Measurements from ENCODE around the gene IPMK.

IPMK gene

GRCh38 chr10:58267713-58268453, at the start of gene IPMK:
Gene IPMK (minus strand): TSS chr10:58267894. CDS start chr10:58267611, 283 bp downstream.
- DNase-seq (ENCODE audit: low read depth in 2 of 3, low spot score in 1 of 3) = peak; percentile 83 to 91 (median 85)

GRCh38 chr10:58316874-58317273, 49.2 kb upstream of the IPMK start:
- DNase-seq (ENCODE audit: low read depth in 2 of 3, low spot score in 1 of 3) = no peak

- no peak for DNase-seq (ENCODE audit: low read depth in 2 of 3, low spot score in 1 of 3)
Measured at GRCh38 chr10:58311026-58311425, 43.3 kb upstream of the IPMK start.

- DNase-seq (ENCODE audit: low read depth in 2 of 3, low spot score in 1 of 3) = no peak
Measured at GRCh38 chr10:58307676-58308075, 40.0 kb upstream of the IPMK start.

GRCh38 chr10:58305821-58306220, 38.1 kb upstream of the IPMK start:
- DNase-seq (ENCODE audit: low read depth in 2 of 3, low spot score in 1 of 3) = no peak

GRCh38 chr10:58304099-58304633, 36.5 kb upstream of the IPMK start:
- no peak for DNase-seq (ENCODE audit: low read depth in 2 of 3, low spot score in 1 of 3)

- DNase-seq (ENCODE audit: low read depth in 2 of 3, low spot score in 1 of 3) = no peak
Measured at GRCh38 chr10:58302254-58302653, 34.6 kb upstream of the IPMK start.

- no peak for DNase-seq (ENCODE audit: low read depth in 2 of 3, low spot score in 1 of 3)
Measured at GRCh38 chr10:58300676-58301075, 33.0 kb upstream of the IPMK start.

GRCh38 chr10:58299580-58299979, 31.9 kb upstream of the IPMK start:
- DNase-seq (ENCODE audit: low read depth in 2 of 3, low spot score in 1 of 3) = peak; percentile 23 to 59 (median 42)

GRCh38 chr10:58293989-58294388, 26.3 kb upstream of the IPMK start:
- DNase-seq (ENCODE audit: low read depth in 2 of 3, low spot score in 1 of 3) = no peak

- DNase-seq (ENCODE audit: low read depth in 2 of 3, low spot score in 1 of 3) = no peak
Measured at GRCh38 chr10:58291538-58292174, 24.0 kb upstream of the IPMK start.

- DNase-seq (ENCODE audit: low read depth in 2 of 3, low spot score in 1 of 3) = peak in 1 of 3 donors; percentile 8
Measured at GRCh38 chr10:58282615-58283014, 14.9 kb upstream of the IPMK start.

GRCh38 chr10:58281092-58281752, 13.5 kb upstream of the IPMK start:
- DNase-seq (ENCODE audit: low read depth in 2 of 3, low spot score in 1 of 3) = no peak

- DNase-seq (ENCODE audit: low read depth in 2 of 3, low spot score in 1 of 3) = no peak
Measured at GRCh38 chr10:58280477-58280876, 12.8 kb upstream of the IPMK start.

- DNase-seq (ENCODE audit: low read depth in 2 of 3, low spot score in 1 of 3) = no peak
Measured at GRCh38 chr10:58278962-58279307, 11.2 kb upstream of the IPMK start.

- DNase-seq (ENCODE audit: low read depth in 2 of 3, low spot score in 1 of 3) = no peak
Measured at GRCh38 chr10:58278274-58278961, 10.7 kb upstream of the IPMK start.

GRCh38 chr10:58275908-58276307, 8.2 kb upstream of the IPMK start:
- DNase-seq (ENCODE audit: low read depth in 2 of 3, low spot score in 1 of 3) = no peak

GRCh38 chr10:58275261-58275660, 7.6 kb upstream of the IPMK start:
- DNase-seq (ENCODE audit: low read depth in 2 of 3, low spot score in 1 of 3) = no peak

- DNase-seq (ENCODE audit: low read depth in 2 of 3, low spot score in 1 of 3) = no peak
Measured at GRCh38 chr10:58269782-58270290, 2.1 kb upstream of the IPMK start.

GRCh38 chr10:58268946-58269781, 1.5 kb upstream of the IPMK start, which contains the start of gene CISD1:
Gene CISD1 (plus strand): TSS chr10:58269162. CDS start chr10:58269274, 112 bp downstream.
- DNase-seq (ENCODE audit: low read depth in 2 of 3, low spot score in 1 of 3) = peak; percentile 87 to 91 (median 91)

All from stimulated activated CD4-positive, alpha-beta T cell treated with anti-CD3 and anti-CD28 coated beads, Interleukin-12 subunit alpha, Interleukin-12 subunit beta, amount 100 ng/mL, for 48 hours (primary cell).